ENCODE measurements around the gene POLQ. TPM values are rescaled to one million over a fixed set of nuclear protein-coding genes. Genes with fewer than 3 reads are reported as not detected.

POLQ gene
- total and polyA plus RNA-seq, 8 donors: 0.15 to 6.4 (median 0.58) TPM

DNA sequence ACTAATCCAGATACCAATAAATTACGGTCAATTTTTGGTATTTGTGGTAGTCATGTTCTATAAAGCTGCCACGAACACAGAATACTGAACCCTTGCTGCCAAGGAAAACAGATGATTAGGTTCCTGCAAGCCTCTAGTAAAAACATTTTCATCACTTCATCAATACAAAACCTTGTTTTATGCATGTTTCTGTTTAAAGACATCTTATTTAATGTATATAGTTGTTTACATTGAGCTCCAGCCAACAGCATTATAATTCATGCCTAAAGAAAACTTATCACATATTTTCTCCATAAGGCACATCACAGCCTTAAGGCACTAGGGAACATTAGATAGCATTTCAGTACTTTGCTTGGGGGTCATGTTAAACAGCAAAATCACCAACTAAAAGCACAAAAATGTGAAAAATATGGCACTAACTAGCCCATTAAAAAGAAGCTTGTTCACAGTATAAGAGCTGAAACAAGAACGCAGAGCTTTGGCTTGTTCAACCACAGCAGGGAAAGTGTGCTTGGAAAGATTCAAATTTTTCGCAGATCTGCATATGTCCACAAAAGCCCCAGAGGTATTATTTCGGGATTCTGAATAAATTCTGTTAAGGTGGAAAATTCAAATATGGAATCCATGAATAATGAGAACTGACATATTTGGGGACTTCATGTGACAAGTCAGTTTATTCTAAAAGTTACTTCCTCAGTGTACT is 27.7 kb downstream of the POLQ start:
- Histone ChIP-seq H3K27ac (no peak overlapping the region), H3K4me1 (no peaks in the 10 kb centered on the region), H3K4me3 (no peak overlapping the region), H3K36me3 (no peaks in the 10 kb centered on the region), H3K9me3 (peaks cover 0 to 15% (median 8%) of the 10 kb centered on the region in 4 donors), H3K27me3 (no peaks in the 10 kb centered on the region)
- 80 to 93% (median 87%) methylated on average over 5 of the region's 5 CpGs for WGBS, 5 donors
- intact Hi-C loops (cut with DNase I; ENCODE audit: low total_unique reads): no loop called here
- TF ChIP-seq, protein P1, sequence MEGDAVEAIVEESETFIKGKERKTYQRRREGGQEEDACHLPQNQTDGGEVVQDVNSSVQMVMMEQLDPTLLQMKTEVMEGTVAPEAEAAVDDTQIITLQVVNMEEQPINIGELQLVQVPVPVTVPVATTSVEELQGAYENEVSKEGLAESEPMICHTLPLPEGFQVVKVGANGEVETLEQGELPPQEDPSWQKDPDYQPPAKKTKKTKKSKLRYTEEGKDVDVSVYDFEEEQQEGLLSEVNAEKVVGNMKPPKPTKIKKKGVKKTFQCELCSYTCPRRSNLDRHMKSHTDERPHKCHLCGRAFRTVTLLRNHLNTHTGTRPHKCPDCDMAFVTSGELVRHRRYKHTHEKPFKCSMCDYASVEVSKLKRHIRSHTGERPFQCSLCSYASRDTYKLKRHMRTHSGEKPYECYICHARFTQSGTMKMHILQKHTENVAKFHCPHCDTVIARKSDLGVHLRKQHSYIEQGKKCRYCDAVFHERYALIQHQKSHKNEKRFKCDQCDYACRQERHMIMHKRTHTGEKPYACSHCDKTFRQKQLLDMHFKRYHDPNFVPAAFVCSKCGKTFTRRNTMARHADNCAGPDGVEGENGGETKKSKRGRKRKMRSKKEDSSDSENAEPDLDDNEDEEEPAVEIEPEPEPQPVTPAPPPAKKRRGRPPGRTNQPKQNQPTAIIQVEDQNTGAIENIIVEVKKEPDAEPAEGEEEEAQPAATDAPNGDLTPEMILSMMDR (IDR thresholded peaks at IDR 0.05): no peak
- TF ChIP-seq EP300 (IDR thresholded peaks at IDR 0.05): no peak
- no peak for TF ChIP-seq POLR2A (IDR thresholded peaks at IDR 0.05)
- no peak for TF ChIP-seq POLR2AphosphoS5 (IDR thresholded peaks at IDR 0.05)
- DNase-seq: no peak

DNA sequence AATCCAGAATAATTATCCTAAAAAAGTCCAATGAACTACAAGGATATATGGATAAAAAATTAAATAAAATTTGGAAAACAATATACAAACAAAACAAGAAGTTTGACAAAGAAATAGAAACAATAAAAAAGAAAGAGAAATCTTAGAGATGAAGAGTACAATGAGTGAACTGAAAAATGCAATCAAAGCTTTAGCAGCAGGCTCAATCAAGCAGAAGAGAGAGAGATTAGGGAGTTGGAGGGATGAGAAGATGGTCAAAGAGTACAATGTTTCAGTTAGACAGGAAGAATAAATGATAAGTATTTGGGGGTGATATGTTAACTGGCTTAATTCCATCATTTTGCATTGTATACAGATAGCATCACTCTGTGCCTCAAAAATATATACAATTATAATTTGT is 29.9 kb downstream of the POLQ start:
- TF ChIP-seq POLR2AphosphoS5 (IDR thresholded peaks at IDR 0.05) (no peak), EP300 (IDR thresholded peaks at IDR 0.05) (no peak), POLR2A (IDR thresholded peaks at IDR 0.05) (no peak)
- TF ChIP-seq, protein P1 (IDR thresholded peaks at IDR 0.05): no peak
- Histone ChIP-seq H3K27ac (no peak overlapping the region), H3K9me3 (peaks cover 0 to 15% (median 8%) of the 10 kb centered on the region in 4 donors), H3K4me1 (no peaks in the 10 kb centered on the region), H3K4me3 (no peak overlapping the region), H3K27me3 (no peaks in the 10 kb centered on the region), H3K36me3 (no peaks in the 10 kb centered on the region)
- intact Hi-C loops (cut with DNase I; ENCODE audit: low total_unique reads): no loop called here
- DNase-seq: no peak

DNA sequence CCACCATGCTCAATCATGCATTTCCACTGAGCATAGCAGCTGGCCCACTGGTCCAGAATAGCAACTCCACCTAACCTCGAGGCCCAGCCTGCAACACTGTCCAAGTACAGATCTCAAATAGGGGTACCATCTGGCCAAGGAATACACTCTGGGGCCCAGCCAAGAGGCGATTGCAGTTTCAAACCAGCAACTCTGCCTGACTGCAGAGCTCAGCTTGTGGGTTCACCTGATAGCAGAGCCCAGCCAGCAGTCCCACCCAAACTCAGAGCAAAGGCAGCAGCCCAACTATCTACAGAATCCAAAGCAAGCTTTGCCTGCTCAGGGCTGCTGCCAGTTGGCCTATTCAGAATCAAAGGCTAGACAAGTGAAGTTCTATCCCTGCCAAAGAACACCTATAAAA is 30.5 kb downstream of the POLQ start:
- DNase-seq: no peak
- TF ChIP-seq POLR2A (IDR thresholded peaks at IDR 0.05): no peak
- TF ChIP-seq, protein P1 (IDR thresholded peaks at IDR 0.05): no peak
- no peak for TF ChIP-seq EP300 (IDR thresholded peaks at IDR 0.05)
- TF ChIP-seq POLR2AphosphoS5 (IDR thresholded peaks at IDR 0.05): no peak
- 46 to 88% (median 50%) methylated on average over 1 to 2 of the region's 2 CpGs for WGBS, 5 donors

DNA sequence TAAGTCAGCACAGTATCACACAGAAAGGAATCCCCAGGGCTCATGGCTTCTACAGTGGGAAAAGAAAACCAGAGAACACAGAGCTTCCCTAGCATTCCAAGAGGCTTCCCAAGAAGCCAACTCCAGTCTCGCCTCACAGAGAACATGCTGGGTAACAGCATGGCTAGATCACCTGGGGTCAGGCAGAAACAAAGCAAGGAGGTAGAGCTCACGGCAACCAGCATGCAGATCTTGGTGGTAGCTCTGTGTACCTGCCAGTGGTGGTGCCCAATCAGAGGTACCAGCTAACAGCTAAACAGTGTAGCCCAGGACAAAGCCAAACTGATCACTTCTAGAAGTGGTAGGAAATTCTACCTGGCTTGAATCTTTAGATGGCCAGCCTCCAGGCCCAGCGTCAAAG is 31.3 kb downstream of the POLQ start:
- WGBS, 5 donors: 94 to 99% (median 97%) methylated on average over 3 of the region's 3 CpGs
- intact Hi-C loops (cut with DNase I; ENCODE audit: low total_unique reads): no loop called here
- H3K36me3 ChIP-seq: no peaks in the 10 kb centered on the region
- H3K4me3 ChIP-seq: no peak overlapping the region
- H3K4me1 ChIP-seq: no peaks in the 10 kb centered on the region
- no peak for DNase-seq
- H3K27ac ChIP-seq: no peak overlapping the region
- peaks cover 0 to 15% (median 8%) of the 10 kb centered on the region in 4 donors for H3K9me3 ChIP-seq
- TF ChIP-seq EP300 (IDR thresholded peaks at IDR 0.05): no peak
- TF ChIP-seq POLR2AphosphoS5 (IDR thresholded peaks at IDR 0.05): no peak
- no peak for TF ChIP-seq POLR2A (IDR thresholded peaks at IDR 0.05)
- TF ChIP-seq, protein P1 (IDR thresholded peaks at IDR 0.05): no peak
- no peaks in the 10 kb centered on the region for H3K27me3 ChIP-seq

More for the DNA sequence above, 30.5 kb downstream of the POLQ start:
- intact Hi-C loops (cut with DNase I; ENCODE audit: low total_unique reads): no loop called here
- Histone ChIP-seq H3K27ac (no peak overlapping the region), H3K27me3 (no peaks in the 10 kb centered on the region), H3K4me1 (no peaks in the 10 kb centered on the region), H3K36me3 (no peaks in the 10 kb centered on the region), H3K4me3 (no peak overlapping the region), H3K9me3 (peaks cover 0 to 15% (median 8%) of the 10 kb centered on the region in 4 donors)
